Stimulated activated CD4-positive, alpha-beta T cell treated with anti-CD3 and anti-CD28 coated beads, Interleukin-12 subunit alpha, Interleukin-12 subunit beta, amount 100 ng/mL, for 4 hours (primary cell): ENCODE results near the gene CDCA8.
"Not testable (repeated sequence)": the region's sequence is repeated elsewhere in the genome, so short reads cannot be mapped to it uniquely, and the experiment has no call there.

ENCODE experiments used
- DNase-seq: peaks from one replicate; pipeline ENCODE4 v3.0.0-alpha.2; 2020

Gene CDCA8

GRCh38 chr1:37676281-37677142 is 15.8 kb upstream of the CDCA8 start:
- no peak for DNase-seq

- DNase-seq, result no peak
These were observed 15.2 kb upstream of the CDCA8 start for GRCh38 chr1:37677143-37677439.

- DNase-seq, result no peak
These were observed 14.5 kb upstream of the CDCA8 start for GRCh38 chr1:37677808-37678207.

- no peak for DNase-seq
These were observed 11.4 kb upstream of the CDCA8 start for GRCh38 chr1:37680933-37681332.

GRCh38 chr1:37682334-37682987 is 9.9 kb upstream of the CDCA8 start:
- DNase-seq, result peak; percentile 75

GRCh38 chr1:37684182-37684581 is 8.1 kb upstream of the CDCA8 start:
- not testable (repeated sequence) for DNase-seq

GRCh38 chr1:37685722-37686121 is 6.6 kb upstream of the CDCA8 start:
- no peak for DNase-seq

GRCh38 chr1:37687764-37688163 is 4.6 kb upstream of the CDCA8 start:
- DNase-seq, result not testable (repeated sequence)

- DNase-seq, result no peak
These were observed 3.4 kb upstream of the CDCA8 start for GRCh38 chr1:37688926-37689325.

- DNase-seq, result no peak
These were observed 729 bp upstream of the CDCA8 start for GRCh38 chr1:37691497-37692077.

GRCh38 chr1:37692834-37693175 is 489 bp downstream of the CDCA8 start:
- DNase-seq, result no peak

GRCh38 chr1:37697090-37697489 is 4.8 kb downstream of the CDCA8 start:
- no peak for DNase-seq

GRCh38 chr1:37697737-37698136 is 5.4 kb downstream of the CDCA8 start:
- no peak for DNase-seq

- DNase-seq, result no peak
These were observed 6.8 kb downstream of the CDCA8 start for GRCh38 chr1:37699147-37699546.

GRCh38 chr1:37701051-37701450 is 8.7 kb downstream of the CDCA8 start:
- no peak for DNase-seq

GRCh38 chr1:37703061-37703460 is 10.7 kb downstream of the CDCA8 start:
- DNase-seq, result no peak

- DNase-seq, result no peak
These were observed 12.7 kb downstream of the CDCA8 start for GRCh38 chr1:37704966-37705365.

- no peak for DNase-seq
These were observed 13.1 kb downstream of the CDCA8 start for GRCh38 chr1:37705399-37705798.

GRCh38 chr1:37708471-37708870 is 16.2 kb downstream of the CDCA8 start:
- no peak for DNase-seq

GRCh38 chr1:37714226-37714625 is 21.9 kb downstream of the CDCA8 start:
- DNase-seq, result no peak

- no peak for DNase-seq
These were observed 22.4 kb downstream of the CDCA8 start for GRCh38 chr1:37714689-37715088.

- DNase-seq, result no peak
These were observed 24.0 kb downstream of the CDCA8 start for GRCh38 chr1:37716321-37716720.

- DNase-seq, result no peak
These were observed 25.3 kb downstream of the CDCA8 start for GRCh38 chr1:37717631-37718030.

GRCh38 chr1:37718181-37718900 is 26.0 kb downstream of the CDCA8 start:
- no peak for DNase-seq
